Cardiac septum (tissue), 1 donor: ENCODE results near the gene CELF5. TPM values are rescaled to one million over a fixed set of nuclear protein-coding genes. Genes with fewer than 3 reads are reported as not detected.
"Not testable (repeated sequence)": the region's sequence is repeated elsewhere in the genome, so short reads cannot be mapped to it uniquely, and the experiment has no call there.

Experiments used
- DNase-seq: peaks from one replicate; pipeline ENCODE4 v3.0.0-alpha.2; 2020; ENCODE audit warnings: low spot score
- intact Hi-C: fragments of 100-400 bp; cut with DNase I; formaldehyde crosslinking; loops from one replicate; pipeline ENCODE4 v1.14.0; 2022
- total RNA-seq: library from RNA; stranded (reverse); fragmentation: NEBNext Ultra II Directional; extraction: Animal tissue kit (Norgen Biotek cat#: 25700); gene quantifications from one replicate; pipeline ENCODE4 v1.2.1, GENCODE V29; 2021
- donor health status: DM: no; HTN: no; CAD: no.

The CELF5 gene
- total RNA-seq, 1 donor from 2014 or later = not detected

DNA sequence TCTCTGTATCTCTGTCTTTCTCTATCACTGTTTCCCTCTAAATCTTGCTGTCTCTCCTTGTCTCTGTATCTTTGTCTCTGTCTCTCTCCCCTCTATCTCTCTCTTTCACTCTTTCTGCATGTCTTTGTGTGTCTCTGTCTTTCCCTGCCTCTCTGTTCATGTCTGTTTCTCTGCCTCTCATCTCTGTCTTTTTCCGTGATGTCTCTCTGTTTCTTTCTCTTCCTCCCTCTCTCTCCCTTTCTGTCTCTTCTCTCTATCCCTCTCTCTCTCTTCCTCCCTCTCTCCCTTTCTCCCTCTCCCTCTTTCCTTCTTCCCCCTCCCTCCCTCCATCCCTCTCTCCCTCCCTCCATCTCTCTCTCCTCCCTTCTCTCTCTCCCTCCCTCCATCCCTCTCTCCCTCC lies 85.3 kb downstream of the CELF5 start:
- intact Hi-C loops = no loop called here
- DNase-seq = no peak

DNA sequence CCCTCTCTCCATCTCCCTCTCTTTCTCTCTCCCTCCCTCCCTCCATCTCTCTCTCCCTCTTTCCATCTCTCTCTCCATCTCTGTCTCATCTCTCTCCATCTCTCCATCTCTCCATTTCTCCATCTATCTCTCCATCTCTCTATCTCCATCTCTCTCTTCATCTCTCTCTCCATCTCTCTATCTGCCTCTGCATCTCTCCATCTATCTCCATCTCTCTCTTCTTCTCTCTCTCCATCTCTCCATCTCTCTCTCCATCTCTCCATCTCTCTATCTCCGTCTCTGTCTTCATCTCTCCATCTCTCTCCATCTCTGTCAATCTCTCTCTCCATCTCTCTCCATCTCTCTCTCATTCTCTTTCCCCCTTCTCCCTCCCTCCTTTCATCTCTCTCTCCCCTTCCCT lies 85.8 kb downstream of the CELF5 start:
- intact Hi-C loops = no loop called here
- no peak for DNase-seq

DNA sequence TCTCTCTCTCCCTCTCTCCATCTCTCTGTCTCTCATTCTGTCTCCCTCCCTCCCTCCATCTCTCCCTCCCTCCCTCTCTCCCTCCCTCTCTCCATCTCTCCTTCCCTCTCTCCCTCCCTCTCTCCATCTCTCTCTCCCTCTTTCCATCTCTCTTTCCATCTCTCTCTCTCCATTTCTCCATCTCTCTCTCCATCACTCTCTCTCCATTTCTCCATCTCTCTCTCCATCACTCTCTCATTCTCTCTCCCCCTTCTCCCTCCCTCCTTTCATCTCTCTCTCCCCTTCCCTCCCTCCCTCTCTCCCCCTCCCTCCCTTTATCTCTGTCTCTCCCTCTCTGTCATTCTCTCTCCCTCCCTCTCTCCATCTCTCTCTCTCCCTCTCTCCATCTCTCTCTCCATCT lies 86.2 kb downstream of the CELF5 start:
- no peak for DNase-seq

GRCh38 chr19:3313199-3313575 lies 88.7 kb downstream of the CELF5 start:
- intact Hi-C loops = no loop called here
- DNase-seq = no peak

More for the DNA sequence above, 86.2 kb downstream of the CELF5 start:
- intact Hi-C loops = no loop called here

- intact Hi-C loops = no loop called here
- no peak for DNase-seq
Observed at GRCh38 chr19:3314962-3315675, 90.7 kb downstream of the CELF5 start.

DNA sequence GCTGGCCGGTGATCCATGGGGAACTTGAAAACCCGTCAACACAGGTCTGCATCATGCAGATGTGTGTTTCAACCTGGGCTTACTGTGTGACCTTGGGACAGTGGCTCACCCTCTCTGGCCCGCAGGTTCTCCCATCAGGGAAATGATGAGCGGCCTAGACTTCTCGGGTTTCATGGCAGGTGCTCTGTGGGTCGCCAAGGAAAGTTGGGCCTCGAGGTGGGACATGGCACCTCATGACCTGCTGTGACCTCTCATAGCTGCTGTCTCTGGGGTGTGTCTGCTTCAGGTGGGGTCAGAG lies 91.2 kb downstream of the CELF5 start:
- no peak for DNase-seq
- intact Hi-C loops = no loop called here

GRCh38 chr19:3316132-3316648 lies 91.7 kb downstream of the CELF5 start:
- DNase-seq = no peak
- intact Hi-C loops = no loop called here

DNA sequence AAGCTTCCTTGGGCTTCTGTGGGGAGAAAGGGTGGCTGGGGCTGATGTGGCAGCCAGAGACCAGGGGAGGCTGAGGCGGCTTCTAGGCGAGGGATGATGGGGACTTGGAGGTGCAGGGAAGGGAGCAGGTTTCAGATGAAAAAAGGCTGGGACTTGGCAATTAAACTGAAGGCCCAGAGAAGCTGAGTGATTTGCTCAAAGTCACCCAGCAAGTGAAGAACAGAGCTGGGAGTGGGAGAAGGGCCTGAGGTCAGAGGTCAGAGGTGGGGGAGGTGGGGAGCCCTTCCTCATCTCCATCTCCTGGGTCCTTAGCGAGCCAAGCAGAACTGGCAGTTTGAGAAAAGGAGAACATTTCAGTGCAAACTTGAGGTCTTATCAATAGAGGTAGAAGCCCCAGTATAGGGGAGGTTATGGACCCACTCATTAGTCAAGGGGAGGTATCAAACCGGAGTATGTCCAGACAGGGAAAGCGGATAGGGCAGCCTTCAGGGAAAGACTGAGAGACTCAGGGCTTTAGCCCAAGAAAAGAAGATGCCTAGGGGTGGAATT lies 92.3 kb downstream of the CELF5 start:
- DNase-seq = no peak
- intact Hi-C loops = no loop called here

- intact Hi-C loops = no loop called here
- DNase-seq = no peak
Observed at GRCh38 chr19:3319643-3320353, 95.3 kb downstream of the CELF5 start.

DNA sequence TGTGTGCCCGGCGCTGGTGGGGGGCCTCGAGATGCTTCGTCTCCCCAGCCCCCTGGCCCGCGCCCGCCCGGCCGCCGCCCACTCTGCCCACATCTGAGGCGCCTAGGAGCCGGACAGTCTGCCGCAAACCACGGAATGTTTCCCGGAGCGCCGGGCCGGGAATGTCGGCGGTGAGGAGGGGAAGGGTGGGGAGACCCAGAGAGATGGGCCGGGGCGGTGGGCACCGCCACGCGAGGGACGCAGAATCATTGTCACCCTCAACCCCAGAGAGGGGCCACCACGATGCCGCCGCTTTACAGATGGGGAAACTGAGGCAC lies 95.9 kb downstream of the CELF5 start:
- intact Hi-C loops = no loop called here
- no peak for DNase-seq

DNA sequence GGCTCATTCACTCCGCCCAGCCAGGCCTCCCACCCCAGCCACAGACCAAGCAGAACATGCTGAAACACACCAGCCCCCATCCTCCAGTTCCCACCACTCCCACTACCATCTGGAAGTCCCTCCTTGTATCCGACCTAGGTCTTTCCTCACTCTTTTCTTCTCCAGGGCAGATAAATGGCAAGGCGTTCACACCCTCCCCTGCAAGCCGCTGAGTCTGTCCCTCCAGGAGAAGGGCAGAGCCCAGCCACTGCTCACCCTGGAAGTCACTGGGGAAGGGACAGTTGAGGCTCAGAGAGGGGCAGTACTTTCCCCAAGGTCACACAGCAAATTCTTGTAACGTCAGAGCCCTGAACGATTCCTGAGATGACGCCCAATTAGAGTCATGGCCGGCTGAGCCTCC lies 96.4 kb downstream of the CELF5 start:
- DNase-seq = no peak
- intact Hi-C loops = no loop called here

- DNase-seq = no peak
- intact Hi-C loops = no loop called here
Observed at GRCh38 chr19:3321696-3322095, 97.2 kb downstream of the CELF5 start.

DNA sequence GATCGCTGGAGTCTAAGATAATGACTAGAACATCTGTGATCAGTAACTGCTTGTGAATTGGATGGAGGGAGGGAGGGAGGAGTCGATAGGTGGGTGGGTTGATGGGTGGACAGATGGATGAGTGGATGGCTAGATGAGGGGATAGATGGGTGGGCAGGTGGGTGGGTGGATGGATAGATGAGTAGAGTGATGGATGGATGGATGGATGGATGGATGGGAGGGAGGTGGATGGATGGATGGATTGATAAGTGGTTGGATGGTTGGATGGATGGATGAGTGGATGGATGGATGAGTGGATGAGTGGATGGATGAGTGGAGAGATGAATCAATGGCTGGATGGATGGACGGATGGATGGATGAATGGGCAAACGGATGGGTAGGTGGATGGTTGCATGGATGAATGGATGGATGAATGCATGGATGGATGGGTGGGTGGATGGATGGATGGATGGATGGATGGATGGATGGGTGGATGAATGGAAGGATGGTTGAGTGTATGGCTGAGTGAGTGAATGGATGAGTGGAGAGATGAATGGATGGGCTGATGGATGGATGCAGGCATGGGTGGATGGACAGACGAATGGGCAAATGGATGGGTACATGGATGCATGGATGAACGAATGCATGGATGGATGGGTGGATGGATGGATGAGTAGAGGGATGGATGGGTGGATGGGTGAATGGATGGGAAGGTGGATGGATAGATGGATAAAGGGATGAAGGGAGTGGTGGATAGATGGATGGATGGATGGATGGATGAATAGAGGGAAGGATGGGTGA lies 97.9 kb downstream of the CELF5 start:
- intact Hi-C loops = no loop called here
- no peak for DNase-seq

DNA sequence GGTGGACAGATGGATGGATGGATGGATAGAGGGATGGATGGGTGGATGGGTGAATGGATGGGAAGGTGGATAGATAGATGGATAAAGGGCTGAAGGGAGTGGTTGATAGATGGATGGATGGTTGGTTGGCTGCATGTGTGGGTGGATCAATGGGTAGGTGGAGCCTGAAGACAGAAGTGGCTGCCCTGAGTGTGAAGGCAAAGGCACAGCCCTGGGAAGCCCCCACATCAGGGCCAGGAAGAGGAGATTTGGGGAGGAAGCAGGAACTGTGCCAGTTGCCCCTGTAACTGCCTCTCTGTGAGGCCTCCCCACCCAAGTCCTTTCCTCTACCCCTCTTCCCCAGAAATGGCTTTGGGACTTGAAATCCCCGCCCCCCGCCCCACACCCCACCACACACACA lies 98.6 kb downstream of the CELF5 start:
- intact Hi-C loops = no loop called here
- no peak for DNase-seq

GRCh38 chr19:3323658-3324057 lies 99.2 kb downstream of the CELF5 start:
- intact Hi-C loops = no loop called here
- no peak for DNase-seq

DNA sequence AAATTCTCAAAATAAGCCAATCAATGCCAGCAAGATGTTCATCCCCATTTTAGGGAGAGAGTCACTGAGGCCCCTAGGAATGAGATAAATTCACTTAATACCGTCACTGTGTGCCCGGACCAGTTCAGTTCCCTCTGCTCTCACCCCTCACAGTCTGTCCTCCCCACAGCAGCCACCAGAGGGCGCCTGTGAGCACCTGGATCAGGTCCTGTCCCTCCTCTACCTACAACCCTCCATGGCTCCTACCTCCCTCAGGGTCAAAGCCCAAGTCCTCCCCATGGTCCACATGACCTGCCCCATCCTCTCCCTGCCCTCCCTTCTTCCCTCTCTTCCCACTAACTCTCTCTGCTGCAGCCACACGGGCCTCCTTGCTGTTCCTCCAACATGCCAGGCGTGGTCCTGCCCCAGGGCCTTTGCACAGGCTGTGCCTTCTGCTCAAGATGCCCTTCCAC lies 100.0 kb downstream of the CELF5 start:
- intact Hi-C loops = no loop called here
- no peak for DNase-seq

- intact Hi-C loops = no loop called here
- DNase-seq = no peak
Observed at GRCh38 chr19:3325451-3325850, 101.0 kb downstream of the CELF5 start.

DNA sequence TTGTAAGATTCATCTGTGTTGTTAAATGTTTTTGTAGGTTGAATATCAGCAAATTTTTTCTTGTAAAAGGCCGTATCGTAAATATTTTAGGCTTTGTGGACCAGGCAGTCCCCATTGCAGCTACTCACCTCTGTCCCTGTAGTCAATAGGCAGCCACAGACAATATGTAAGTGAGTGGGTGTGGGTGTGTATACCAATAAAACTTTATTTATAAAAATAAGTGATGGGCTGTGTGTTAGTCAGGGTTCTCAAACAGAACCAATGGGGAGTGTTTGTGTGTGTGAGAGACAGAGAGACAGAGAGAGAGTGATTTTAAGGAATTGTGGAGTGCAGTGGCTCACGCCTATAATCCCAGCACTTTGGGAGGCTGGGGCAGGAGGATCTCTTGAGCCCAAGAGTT lies 104.3 kb downstream of the CELF5 start:
- DNase-seq = no peak
- intact Hi-C loops = loop anchor here (2.0 kb wide), 1 partner anchor 100 kb away; no protein-coding TSS in a partner anchor

GRCh38 chr19:3330047-3330446 lies 105.6 kb downstream of the CELF5 start:
- no peak for DNase-seq
- intact Hi-C loops = no loop called here

- intact Hi-C loops, DNase-seq: not testable (repeated sequence)
Observed at GRCh38 chr19:3332232-3332631, 107.8 kb downstream of the CELF5 start.
